Uterus (tissue), 4 donors: ENCODE measurements around the gene ELK3. TPM values are rescaled to one million over a fixed set of nuclear protein-coding genes. Genes with fewer than 3 reads are reported as not detected.
A peak's percentile ranks its signal among the peaks of the same experiment; 100 is the strongest.
"Not testable (repeated sequence)": the region's sequence is repeated elsewhere in the genome, so short reads cannot be mapped to it uniquely, and the experiment has no call there.

Source experiments
- DNase-seq, 2 donors: peaks; one replicate each; pipeline ENCODE4 v3.0.0-alpha.2; 2019 to 2020
- H3K27ac ChIP-seq, 2 donors: fragments of 200-600 bp; sonication (generic); 1 replicate in 1 of 2; 2 replicates in 1 of 2; pipeline ENCODE4 v1.5.1; 2016 to 2018
- H3K27me3 ChIP-seq, 2 donors: fragments of 200-600 bp; sonication (generic); one replicate each; pipeline ENCODE4 v1.5.1; 2018 to 2019; ENCODE audit warnings: control low read depth in 1 of 2
- H3K36me3 ChIP-seq, 2 donors: fragments of 200-600 bp; sonication (generic); one replicate each; pipeline ENCODE4 v1.5.1; 2019; ENCODE audit warnings: control low read depth in 1 of 2
- H3K4me1 ChIP-seq, 2 donors: fragments of 200-600 bp; sonication (generic); one replicate each; pipeline ENCODE4 v1.5.1; 2018 to 2019; ENCODE audit warnings: control low read depth in 1 of 2
- H3K4me3 ChIP-seq, 2 donors: fragments of 200-600 bp; sonication (generic); 1 replicate in 1 of 2; 2 replicates in 1 of 2; pipeline ENCODE4 v1.5.1; 2018 to 2019; ENCODE audit warnings: mild to moderate bottlenecking in 1 of 2
- H3K9me3 ChIP-seq, 2 donors: fragments of 200-600 bp; sonication (generic); one replicate each; pipeline ENCODE4 v1.5.1; 2019; ENCODE audit warnings: control low read depth in 1 of 2
- CTCF ChIP-seq, 4 experiments: fragments of 200-600 bp in 2 of 4; fragments of 450-650 bp in 2 of 4; sonication (generic) in 2 of 4; IDR thresholded peaks; one replicate each; pipeline ENCODE4 v1.5.1; 2016 to 2019; ENCODE audit warnings: antibody characterized with exemption in 4 of 4, mild to moderate bottlenecking in 2 of 4, moderate library complexity in 1 of 4
- POLR2A ChIP-seq, 2 donors: fragments of 450-650 bp; IDR thresholded peaks; one replicate each; pipeline ENCODE4 v1.6.1; 2016; ENCODE audit warnings: antibody characterized with exemption in 2 of 2, mild to moderate bottlenecking in 1 of 2, moderate library complexity in 1 of 2
- intact Hi-C: fragments of 100-400 bp; cut with DNase I; formaldehyde crosslinking; loops from one replicate; pipeline ENCODE4 v1.15.1; 2023; ENCODE audit warnings: low total_unique reads
- small RNA-seq: library from RNA; depleted of rRNA; stranded (forward); fragments of <200 nt; gene quantifications from one replicate; pipeline ENCODE3, GENCODE V24; 2016
- total RNA-seq, 4 donors: library from RNA; depleted of rRNA in 3 of 4; stranded (reverse); fragments of >200 nt in 3 of 4; gene quantifications; one replicate each; pipeline versions ENCODE4 v1.1.0 to v1.2.4, GENCODE V29; 2014 to 2023
- donor health status: DM: yes; HTN: yes; CAD: no.

The ELK3 gene
- total RNA-seq, 4 donors from 2014 or later: 36.8 to 81.1 (median 44.9) TPM

- Histone ChIP-seq H3K27ac (peak overlapping the region in 1 of 2 donors; percentile 8), H3K9me3 (no peaks in the 10 kb centered on the region), H3K4me1 (no peaks in the 10 kb centered on the region), H3K4me3 (no peak overlapping the region), H3K36me3 (no peaks in the 10 kb centered on the region), H3K27me3 (no peaks in the 10 kb centered on the region)
- DNase-seq: no peak
- TF ChIP-seq POLR2A (IDR thresholded peaks at IDR 0.05): no peak
- no peak for TF ChIP-seq CTCF (IDR thresholded peaks at IDR 0.05)
- intact Hi-C loops: no loop called here
These were observed 119.4 kb downstream of the ELK3 start for GRCh38 chr12:96313606-96314005.

- H3K4me1 ChIP-seq: no peaks in the 10 kb centered on the region
- no peaks in the 10 kb centered on the region for H3K27me3 ChIP-seq
- intact Hi-C loops: no loop called here
- H3K36me3 ChIP-seq: no peaks in the 10 kb centered on the region
- no peak overlapping the region for H3K4me3 ChIP-seq
- H3K27ac ChIP-seq: peak overlapping the region; percentile 33 to 42
- TF ChIP-seq CTCF (IDR thresholded peaks at IDR 0.05): no peak
- TF ChIP-seq POLR2A (IDR thresholded peaks at IDR 0.05): no peak
- DNase-seq: no peak
- H3K9me3 ChIP-seq: no peaks in the 10 kb centered on the region
These were observed 120.5 kb downstream of the ELK3 start for GRCh38 chr12:96314723-96315122.

- H3K27me3 ChIP-seq, H3K9me3 ChIP-seq, intact Hi-C loops, H3K4me1 ChIP-seq, DNase-seq, H3K36me3 ChIP-seq: not testable (repeated sequence)
- Histone ChIP-seq H3K27ac (peak overlapping the region in 1 of 2 donors; percentile 45), H3K4me3 (peak overlapping the region in 1 of 2 donors; percentile 6)
These were observed 121.7 kb downstream of the ELK3 start for GRCh38 chr12:96315741-96316481.

GRCh38 chr12:96317801-96318200, 123.6 kb downstream of the ELK3 start:
- H3K4me1 ChIP-seq, intact Hi-C loops, H3K27ac ChIP-seq, H3K36me3 ChIP-seq, H3K27me3 ChIP-seq, H3K4me3 ChIP-seq, DNase-seq, H3K9me3 ChIP-seq: not testable (repeated sequence)

Small RNA genes within 50 kb of the gene (small RNA-seq; reads per million reads assigned to genes)
- not detected for gene RNU4-24P

Other genes with a start within 250 kb of the ELK3 start
- 1 to 10 TPM in 1 of 4 donors, under 1 TPM in 1, not detected in 2; 0.29 to 1.1 TPM for gene HAL, start 198.0 kb upstream of the ELK3 start, total RNA-seq
- gene LTA4H, start 158.8 kb upstream of the ELK3 start, total RNA-seq: 100 to 1,000 TPM in 1 of 4 donors, 10 to 100 TPM in 3; 52.9 to 121 (median 70.9) TPM
- gene CDK17, start 206.1 kb downstream of the ELK3 start, total RNA-seq: 100 to 1,000 TPM in 2 of 4 donors, 10 to 100 TPM in 2; 93.5 to 105 (median 102) TPM